ENCODE results near the gene MAB21L4.

DNA sequence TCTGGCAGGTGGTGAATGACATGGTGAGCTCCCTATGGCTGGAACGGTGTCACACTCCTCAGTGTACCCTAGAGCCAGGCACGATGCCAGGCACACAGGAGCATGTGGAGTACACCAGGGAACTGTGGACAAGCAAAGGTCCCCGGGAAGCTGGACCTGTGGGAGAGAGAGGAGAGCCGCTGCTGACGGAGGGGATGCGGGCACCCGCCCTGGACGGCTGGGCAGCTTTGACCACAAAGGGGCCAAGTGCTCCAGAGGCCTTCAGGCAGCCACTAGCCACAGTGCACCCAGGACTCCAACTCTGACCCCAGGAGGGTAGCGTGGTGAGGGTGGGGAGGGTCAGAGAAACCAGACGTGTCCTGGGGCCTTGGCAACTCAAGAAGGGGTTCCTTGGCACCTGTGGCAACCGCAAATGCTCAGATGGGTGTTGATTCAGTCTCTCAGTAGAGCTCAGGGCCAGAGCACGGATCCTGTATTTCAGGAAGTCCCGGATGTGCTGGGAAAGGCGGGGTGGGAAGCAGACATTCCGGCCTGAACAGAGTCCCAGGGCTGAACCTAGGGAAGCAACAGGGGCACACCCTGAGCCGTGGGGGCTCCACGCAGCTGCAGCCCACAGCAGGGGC lies 2.3 kb upstream of the MAB21L4 start:
- TF ChIP-seq, protein P1, sequence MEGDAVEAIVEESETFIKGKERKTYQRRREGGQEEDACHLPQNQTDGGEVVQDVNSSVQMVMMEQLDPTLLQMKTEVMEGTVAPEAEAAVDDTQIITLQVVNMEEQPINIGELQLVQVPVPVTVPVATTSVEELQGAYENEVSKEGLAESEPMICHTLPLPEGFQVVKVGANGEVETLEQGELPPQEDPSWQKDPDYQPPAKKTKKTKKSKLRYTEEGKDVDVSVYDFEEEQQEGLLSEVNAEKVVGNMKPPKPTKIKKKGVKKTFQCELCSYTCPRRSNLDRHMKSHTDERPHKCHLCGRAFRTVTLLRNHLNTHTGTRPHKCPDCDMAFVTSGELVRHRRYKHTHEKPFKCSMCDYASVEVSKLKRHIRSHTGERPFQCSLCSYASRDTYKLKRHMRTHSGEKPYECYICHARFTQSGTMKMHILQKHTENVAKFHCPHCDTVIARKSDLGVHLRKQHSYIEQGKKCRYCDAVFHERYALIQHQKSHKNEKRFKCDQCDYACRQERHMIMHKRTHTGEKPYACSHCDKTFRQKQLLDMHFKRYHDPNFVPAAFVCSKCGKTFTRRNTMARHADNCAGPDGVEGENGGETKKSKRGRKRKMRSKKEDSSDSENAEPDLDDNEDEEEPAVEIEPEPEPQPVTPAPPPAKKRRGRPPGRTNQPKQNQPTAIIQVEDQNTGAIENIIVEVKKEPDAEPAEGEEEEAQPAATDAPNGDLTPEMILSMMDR (IDR thresholded peaks at IDR 0.05; ENCODE audit: extremely low read depth in 1 of 2, insufficient read depth in 1 of 2, low read depth in 1 of 2, low read length in 2 of 2), result no peak
- no peak for TF ChIP-seq POLR2A (IDR thresholded peaks at IDR 0.05; ENCODE audit: low read depth, low read length)

All from endothelial cell of umbilical vein (primary cell).